Mucosa of descending colon (tissue), 3 donors: ENCODE results near the gene MED13L. TPM values are rescaled to one million over a fixed set of nuclear protein-coding genes. Genes with fewer than 3 reads are reported as not detected.

Experiments used
- ATAC-seq: fragments of 200-7000 bp; cut with Tn5 transposase; one replicate; pipeline ENCODE4 v1.9.1; 2020; ENCODE audit warnings: mild to moderate bottlenecking, moderate library complexity
- DNase-seq, 3 donors: peaks; one replicate each; pipeline ENCODE4 v3.0.0-alpha.2; 2020
- H3K36me3 ChIP-seq: fragments of 200-600 bp; one replicate; pipeline ENCODE4 v1.8.0; 2021; ENCODE audit warnings: low read depth, mild to moderate bottlenecking
- H3K4me1 ChIP-seq: fragments of 200-600 bp; one replicate; pipeline ENCODE4 v1.8.0; 2021; ENCODE audit warnings: low read depth, mild to moderate bottlenecking
- H3K4me3 ChIP-seq: fragments of 200-600 bp; one replicate; pipeline ENCODE4 v1.8.0; 2021; ENCODE audit warnings: mild to moderate bottlenecking
- H3K9me3 ChIP-seq: fragments of 200-600 bp; one replicate; pipeline ENCODE4 v1.8.0; 2021; ENCODE audit warnings: mild to moderate bottlenecking
- intact Hi-C, 2 donors: fragments of 100-400 bp; cut with DNase I in 1 of 2; cut with micrococcal nuclease in 1 of 2; formaldehyde crosslinking; loops; one replicate each; pipeline versions ENCODE4 v1.11.0 to v1.11.1; 2022; cut with DNase I, micrococcal nuclease
- total RNA-seq, 3 donors: library from RNA; stranded (reverse); fragmentation: NEBNext Ultra II Directional in 2 of 3; extraction: Animal tissue kit (Norgen Biotek cat#: 25700) in 2 of 3; gene quantifications; one replicate each; pipeline versions ENCODE4 v1.2.1 to v1.2.4, GENCODE V29; 2021 to 2023
- TF ChIP-seq, protein P1 (sequence below): fragments of 200-600 bp; IDR thresholded peaks from one replicate; pipeline ENCODE4 v1.8.0; 2022; ENCODE audit warnings: antibody characterized with exemption, mild to moderate bottlenecking
- donor health status: DM: no; HTN: no; CAD: no; lungs with moderate emphysema.
- donor health status: DM: no; HTN: no; CAD: no.
- donor health status: DM: no; HTN: yes; CAD: no.

The MED13L gene
- total RNA-seq, 3 donors from 2014 or later = 96.9 to 165 (median 135) TPM

DNA sequence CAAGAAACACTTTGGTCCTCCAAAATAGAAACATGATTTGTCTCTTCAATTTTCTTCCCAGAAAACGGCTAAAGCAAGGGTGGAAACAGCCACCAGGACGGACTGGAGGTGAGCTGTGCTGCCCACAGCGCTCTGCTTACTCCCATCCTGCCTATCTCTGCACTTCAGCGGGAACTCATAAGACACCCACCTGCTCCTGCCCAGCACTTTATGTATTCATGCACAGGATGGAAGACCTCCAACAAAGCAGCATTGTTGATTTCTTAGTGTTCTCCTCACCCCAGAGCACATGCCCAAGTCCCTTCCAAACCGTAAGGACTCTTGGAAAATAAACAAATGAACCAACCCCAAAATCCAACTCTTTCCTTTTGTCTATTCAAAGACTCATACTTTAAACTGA is 277.2 kb downstream of the MED13L start:
- DNase-seq (no peak), ATAC-seq (no peak)
- no peak overlapping the region for H3K4me3 ChIP-seq
- TF ChIP-seq, protein P1, sequence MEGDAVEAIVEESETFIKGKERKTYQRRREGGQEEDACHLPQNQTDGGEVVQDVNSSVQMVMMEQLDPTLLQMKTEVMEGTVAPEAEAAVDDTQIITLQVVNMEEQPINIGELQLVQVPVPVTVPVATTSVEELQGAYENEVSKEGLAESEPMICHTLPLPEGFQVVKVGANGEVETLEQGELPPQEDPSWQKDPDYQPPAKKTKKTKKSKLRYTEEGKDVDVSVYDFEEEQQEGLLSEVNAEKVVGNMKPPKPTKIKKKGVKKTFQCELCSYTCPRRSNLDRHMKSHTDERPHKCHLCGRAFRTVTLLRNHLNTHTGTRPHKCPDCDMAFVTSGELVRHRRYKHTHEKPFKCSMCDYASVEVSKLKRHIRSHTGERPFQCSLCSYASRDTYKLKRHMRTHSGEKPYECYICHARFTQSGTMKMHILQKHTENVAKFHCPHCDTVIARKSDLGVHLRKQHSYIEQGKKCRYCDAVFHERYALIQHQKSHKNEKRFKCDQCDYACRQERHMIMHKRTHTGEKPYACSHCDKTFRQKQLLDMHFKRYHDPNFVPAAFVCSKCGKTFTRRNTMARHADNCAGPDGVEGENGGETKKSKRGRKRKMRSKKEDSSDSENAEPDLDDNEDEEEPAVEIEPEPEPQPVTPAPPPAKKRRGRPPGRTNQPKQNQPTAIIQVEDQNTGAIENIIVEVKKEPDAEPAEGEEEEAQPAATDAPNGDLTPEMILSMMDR = no peak
- H3K4me1 ChIP-seq = no peaks in the 10 kb centered on the region
- no peaks in the 10 kb centered on the region for H3K36me3 ChIP-seq
- H3K9me3 ChIP-seq = no peaks in the 10 kb centered on the region
- intact Hi-C loops = no loop called here

DNA sequence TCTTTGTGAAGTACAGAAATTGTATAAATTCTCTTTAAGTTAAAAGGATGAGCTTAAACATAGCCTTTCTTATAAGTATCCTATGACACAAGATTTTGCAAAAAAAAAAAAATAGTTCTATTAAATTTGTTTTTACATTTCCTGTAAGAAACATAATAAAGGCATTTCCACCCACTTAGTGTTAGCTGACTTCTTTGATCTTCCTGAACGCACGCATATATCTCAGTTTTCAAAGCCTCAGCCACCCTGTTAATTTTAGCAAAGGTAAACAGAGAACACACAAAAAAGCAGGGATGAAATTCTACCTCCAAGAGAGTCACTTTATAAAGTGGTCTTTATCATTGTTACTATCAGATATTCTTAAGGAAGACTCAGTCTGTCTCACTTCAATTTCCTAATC is 277.9 kb downstream of the MED13L start:
- no peaks in the 10 kb centered on the region for H3K4me1 ChIP-seq
- ATAC-seq = no peak
- TF ChIP-seq, protein P1 = no peak
- no peak overlapping the region for H3K4me3 ChIP-seq
- intact Hi-C loops = loop anchor here in 1 of 2 donors (5.0 kb wide), 1 partner anchor 603 kb away; no protein-coding TSS in a partner anchor
- H3K36me3 ChIP-seq = no peaks in the 10 kb centered on the region
- no peak for DNase-seq
- H3K9me3 ChIP-seq = no peaks in the 10 kb centered on the region

- no peak for ATAC-seq
- intact Hi-C loops = loop anchor here in 1 of 2 donors (5.0 kb wide), 1 partner anchor 603 kb away; no protein-coding TSS in a partner anchor
- Histone ChIP-seq H3K4me1 (no peaks in the 10 kb centered on the region), H3K36me3 (no peaks in the 10 kb centered on the region), H3K4me3 (no peak overlapping the region), H3K9me3 (no peaks in the 10 kb centered on the region)
- TF ChIP-seq, protein P1 = no peak
- DNase-seq = no peak
These were observed 278.6 kb downstream of the MED13L start for GRCh38 chr12:115998794-115999478.

GRCh38 chr12:115998119-115998633 is 279.3 kb downstream of the MED13L start:
- no peaks in the 10 kb centered on the region for H3K4me1 ChIP-seq
- DNase-seq (peak in 1 of 3 donors; percentile 21), ATAC-seq (peak; percentile 68)
- intact Hi-C loops = loop anchor here in 1 of 2 donors (5.0 kb wide), 1 partner anchor 604 kb away; no protein-coding TSS in a partner anchor
- H3K9me3 ChIP-seq = no peaks in the 10 kb centered on the region
- no peaks in the 10 kb centered on the region for H3K36me3 ChIP-seq
- TF ChIP-seq, protein P1 = peak; percentile 56
- no peak overlapping the region for H3K4me3 ChIP-seq

GRCh38 chr12:115993737-115994136 is 283.8 kb downstream of the MED13L start:
- intact Hi-C loops = no loop called here
- TF ChIP-seq, protein P1 = no peak
- Histone ChIP-seq H3K4me3 (no peak overlapping the region), H3K4me1 (no peaks in the 10 kb centered on the region), H3K9me3 (no peaks in the 10 kb centered on the region), H3K36me3 (no peaks in the 10 kb centered on the region)
- ATAC-seq = no peak
- no peak for DNase-seq
